Peyer's patch (tissue), 4 donors: ENCODE results near the gene TTLL5. TPM values are rescaled to one million over a fixed set of nuclear protein-coding genes. Genes with fewer than 3 reads are reported as not detected.

Experiments used
- DNase-seq, 3 donors: peaks; one replicate each; pipeline ENCODE4 v3.0.0-alpha.2; 2017 to 2019
- H3K27ac ChIP-seq, 4 donors: fragments of 200-600 bp; sonication (generic); one replicate each; pipeline ENCODE4 v1.5.1; 2016 to 2019
- H3K27me3 ChIP-seq, 2 donors: fragments of 200-600 bp; sonication (generic); one replicate each; pipeline ENCODE4 v1.5.1; 2019
- H3K36me3 ChIP-seq, 3 donors: fragments of 200-600 bp; sonication (generic); one replicate each; pipeline ENCODE4 v1.5.1; 2016 to 2019
- H3K4me1 ChIP-seq, 4 donors: fragments of 200-600 bp; sonication (generic); one replicate each; pipeline ENCODE4 v1.5.1; 2016 to 2019
- H3K4me3 ChIP-seq, 4 donors: fragments of 200-600 bp; sonication (generic); 1 replicate in 3 of 4; 2 replicates in 1 of 4; pipeline ENCODE4 v1.5.1; 2016 to 2019; ENCODE audit warnings: mild to moderate bottlenecking in 1 of 4
- H3K9me3 ChIP-seq, 4 donors: fragments of 200-600 bp; sonication (generic); one replicate each; pipeline ENCODE4 v1.5.1; 2016 to 2019; ENCODE audit warnings: mild to moderate bottlenecking in 1 of 4
- POLR2A ChIP-seq, 2 donors: fragments of 450-650 bp; IDR thresholded peaks; one replicate each; pipeline ENCODE4 v1.5.1; 2017; ENCODE audit warnings: antibody characterized with exemption in 2 of 2, mild to moderate bottlenecking in 2 of 2, moderate library complexity in 2 of 2
- total RNA-seq, 4 donors: library from RNA; depleted of rRNA; stranded (reverse); fragments of >200 nt; gene quantifications; one replicate each; pipeline ENCODE4 v1.1.0, GENCODE V29; 2016
- TF ChIP-seq, protein P1 (sequence below), 6 experiments: fragments of 450-650 bp in 4 of 6; fragments of 200-600 bp in 2 of 6; sonication (generic) in 1 of 6; IDR thresholded peaks; one replicate each; pipeline ENCODE4 v1.5.1; 2017 to 2019; ENCODE audit warnings: antibody characterized with exemption in 6 of 6, mild to moderate bottlenecking in 3 of 6, moderate library complexity in 1 of 6

TTLL5 gene
- total RNA-seq, 4 donors from 2014 or later = 33.6 to 82.5 (median 46.4) TPM

DNA sequence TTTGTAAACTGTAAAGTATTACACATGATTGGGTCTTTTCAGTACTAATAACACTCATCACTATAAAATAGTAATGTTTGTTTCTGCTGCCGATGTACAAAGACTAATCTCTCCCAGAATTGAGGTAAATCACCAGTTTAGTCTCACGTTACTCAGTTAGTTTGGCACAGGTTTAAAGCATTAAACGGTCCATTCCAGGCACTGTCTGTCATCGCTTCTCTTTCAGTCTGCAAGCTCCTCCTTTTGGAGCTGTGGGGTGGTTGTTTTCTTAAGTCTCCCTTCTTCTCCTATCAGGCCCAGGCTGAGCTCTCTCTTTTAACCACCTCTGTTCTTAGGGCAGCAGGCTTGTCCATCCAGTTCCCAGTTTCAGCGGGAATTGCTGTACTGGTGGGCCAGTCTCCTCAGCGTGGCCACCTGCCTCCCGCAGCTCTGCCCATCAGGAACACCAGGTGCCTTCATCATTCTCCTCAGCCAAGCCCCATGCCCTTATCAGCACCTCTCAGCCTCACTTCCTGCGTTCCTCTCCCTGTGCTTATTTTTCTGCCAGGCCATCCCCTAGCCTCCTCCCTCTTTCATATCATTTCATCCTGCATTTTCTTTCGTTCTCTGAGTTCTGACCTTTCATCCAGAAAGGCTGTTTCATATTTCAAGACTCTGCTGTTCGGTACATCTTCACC is 171.7 kb downstream of the TTLL5 start:
- no peak for DNase-seq
- H3K9me3 ChIP-seq = no peaks in the 10 kb centered on the region
- no peaks in the 10 kb centered on the region for H3K27me3 ChIP-seq
- H3K27ac ChIP-seq = no peak overlapping the region
- H3K4me1 ChIP-seq = peaks cover 0 to 8% (median 0%) of the 10 kb centered on the region in 4 donors
- TF ChIP-seq, protein P1, sequence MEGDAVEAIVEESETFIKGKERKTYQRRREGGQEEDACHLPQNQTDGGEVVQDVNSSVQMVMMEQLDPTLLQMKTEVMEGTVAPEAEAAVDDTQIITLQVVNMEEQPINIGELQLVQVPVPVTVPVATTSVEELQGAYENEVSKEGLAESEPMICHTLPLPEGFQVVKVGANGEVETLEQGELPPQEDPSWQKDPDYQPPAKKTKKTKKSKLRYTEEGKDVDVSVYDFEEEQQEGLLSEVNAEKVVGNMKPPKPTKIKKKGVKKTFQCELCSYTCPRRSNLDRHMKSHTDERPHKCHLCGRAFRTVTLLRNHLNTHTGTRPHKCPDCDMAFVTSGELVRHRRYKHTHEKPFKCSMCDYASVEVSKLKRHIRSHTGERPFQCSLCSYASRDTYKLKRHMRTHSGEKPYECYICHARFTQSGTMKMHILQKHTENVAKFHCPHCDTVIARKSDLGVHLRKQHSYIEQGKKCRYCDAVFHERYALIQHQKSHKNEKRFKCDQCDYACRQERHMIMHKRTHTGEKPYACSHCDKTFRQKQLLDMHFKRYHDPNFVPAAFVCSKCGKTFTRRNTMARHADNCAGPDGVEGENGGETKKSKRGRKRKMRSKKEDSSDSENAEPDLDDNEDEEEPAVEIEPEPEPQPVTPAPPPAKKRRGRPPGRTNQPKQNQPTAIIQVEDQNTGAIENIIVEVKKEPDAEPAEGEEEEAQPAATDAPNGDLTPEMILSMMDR (IDR thresholded peaks at IDR 0.05) = no peak
- no peak for TF ChIP-seq POLR2A (IDR thresholded peaks at IDR 0.05)
- no peaks in the 10 kb centered on the region for H3K36me3 ChIP-seq
- no peak overlapping the region for H3K4me3 ChIP-seq

DNA sequence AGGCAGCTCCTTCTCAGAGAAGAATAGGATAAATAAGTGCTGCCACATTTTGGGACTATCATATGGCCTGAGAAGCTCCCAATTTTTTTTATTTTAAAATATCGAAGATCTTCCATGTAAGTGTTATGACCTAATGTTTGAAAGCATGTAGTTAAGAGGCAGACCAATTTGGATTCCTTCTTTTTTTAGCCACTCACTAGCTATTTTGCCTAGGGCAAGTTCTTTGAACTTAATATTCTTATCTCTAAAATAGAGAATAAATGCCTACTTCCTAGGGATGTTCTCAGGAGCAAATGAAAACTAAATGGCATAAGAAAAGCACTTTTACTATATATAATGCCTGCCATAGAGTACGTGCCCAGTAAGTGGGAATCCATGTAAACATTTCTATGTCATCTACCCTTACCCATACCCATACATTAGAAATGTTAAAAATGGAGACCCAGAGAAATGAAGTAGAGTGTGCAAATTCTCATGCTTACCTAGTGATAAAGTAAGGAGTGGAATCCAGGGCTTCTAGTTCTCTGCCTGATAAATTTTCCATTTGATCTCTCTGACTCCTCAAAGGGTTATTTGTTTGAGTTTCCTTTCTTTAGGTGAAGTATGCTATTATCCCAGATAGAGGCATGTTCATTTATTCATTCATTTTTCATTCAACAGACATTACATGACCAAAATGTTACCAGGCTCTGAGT is 172.4 kb downstream of the TTLL5 start:
- Histone ChIP-seq H3K27ac (no peak overlapping the region), H3K4me1 (peaks cover 0 to 8% (median 0%) of the 10 kb centered on the region in 4 donors), H3K36me3 (no peaks in the 10 kb centered on the region), H3K4me3 (no peak overlapping the region), H3K9me3 (no peaks in the 10 kb centered on the region), H3K27me3 (no peaks in the 10 kb centered on the region)
- no peak for TF ChIP-seq POLR2A (IDR thresholded peaks at IDR 0.05)
- TF ChIP-seq, protein P1 (IDR thresholded peaks at IDR 0.05) = no peak
- DNase-seq = no peak

DNA sequence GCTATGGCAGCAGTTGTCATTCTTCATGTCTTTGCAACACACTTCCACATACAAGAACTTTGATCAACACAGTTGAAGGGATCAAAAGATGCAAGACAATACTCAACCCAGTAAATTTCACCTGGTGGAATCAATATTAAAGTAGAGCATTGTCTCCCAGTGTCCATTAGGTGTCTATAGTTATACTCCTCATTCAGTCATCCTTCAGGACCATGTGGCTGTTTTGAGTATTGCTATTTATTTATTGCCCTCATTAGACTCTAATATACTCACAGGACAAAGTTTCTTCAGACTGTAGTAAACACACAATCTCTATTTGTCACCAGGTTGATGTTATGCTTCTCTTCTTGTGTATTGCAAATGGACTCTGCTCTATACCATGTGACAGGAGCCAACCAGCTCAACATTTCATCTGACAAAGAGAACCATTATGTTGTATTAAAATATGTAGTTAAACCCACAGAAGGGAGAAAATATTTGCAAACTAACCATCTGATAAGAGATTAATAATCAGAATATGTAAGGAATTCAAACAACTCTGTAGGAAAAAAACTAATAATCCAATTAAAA is 174.2 kb downstream of the TTLL5 start:
- H3K4me1 ChIP-seq = peaks cover 0 to 8% (median 0%) of the 10 kb centered on the region in 4 donors
- no peaks in the 10 kb centered on the region for H3K36me3 ChIP-seq
- H3K4me3 ChIP-seq = no peak overlapping the region
- TF ChIP-seq, protein P1 (IDR thresholded peaks at IDR 0.05) = peak in 4 of 6 experiments; percentile 4 to 44 (median 19)
- no peak for TF ChIP-seq POLR2A (IDR thresholded peaks at IDR 0.05)
- no peak for DNase-seq
- no peaks in the 10 kb centered on the region for H3K27me3 ChIP-seq
- H3K9me3 ChIP-seq = no peaks in the 10 kb centered on the region
- H3K27ac ChIP-seq = no peak overlapping the region

DNA sequence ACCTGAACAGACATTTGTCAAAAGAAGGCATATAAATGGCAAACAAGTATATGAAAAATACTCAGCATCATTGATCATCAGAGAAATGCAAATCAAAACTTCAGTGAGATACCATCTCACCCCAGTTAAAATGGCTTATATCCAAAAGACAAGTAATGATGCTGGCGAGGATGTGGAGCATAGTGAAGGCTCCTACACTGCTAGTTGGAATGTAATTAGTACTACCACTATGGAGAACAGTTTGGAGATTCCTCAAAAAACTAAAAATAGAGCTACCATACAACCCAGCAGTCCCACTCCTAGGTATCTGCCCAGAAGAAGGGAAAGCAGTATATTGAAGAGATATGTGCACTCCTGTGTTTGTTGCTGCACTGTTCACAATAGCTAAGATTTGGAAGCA is 174.7 kb downstream of the TTLL5 start:
- no peaks in the 10 kb centered on the region for H3K9me3 ChIP-seq
- no peaks in the 10 kb centered on the region for H3K27me3 ChIP-seq
- no peak overlapping the region for H3K4me3 ChIP-seq
- TF ChIP-seq POLR2A (IDR thresholded peaks at IDR 0.05) = no peak
- TF ChIP-seq, protein P1 (IDR thresholded peaks at IDR 0.05) = no peak
- H3K4me1 ChIP-seq = peaks cover 0 to 8% (median 0%) of the 10 kb centered on the region in 4 donors
- no peaks in the 10 kb centered on the region for H3K36me3 ChIP-seq
- DNase-seq = no peak
- H3K27ac ChIP-seq = no peak overlapping the region

DNA sequence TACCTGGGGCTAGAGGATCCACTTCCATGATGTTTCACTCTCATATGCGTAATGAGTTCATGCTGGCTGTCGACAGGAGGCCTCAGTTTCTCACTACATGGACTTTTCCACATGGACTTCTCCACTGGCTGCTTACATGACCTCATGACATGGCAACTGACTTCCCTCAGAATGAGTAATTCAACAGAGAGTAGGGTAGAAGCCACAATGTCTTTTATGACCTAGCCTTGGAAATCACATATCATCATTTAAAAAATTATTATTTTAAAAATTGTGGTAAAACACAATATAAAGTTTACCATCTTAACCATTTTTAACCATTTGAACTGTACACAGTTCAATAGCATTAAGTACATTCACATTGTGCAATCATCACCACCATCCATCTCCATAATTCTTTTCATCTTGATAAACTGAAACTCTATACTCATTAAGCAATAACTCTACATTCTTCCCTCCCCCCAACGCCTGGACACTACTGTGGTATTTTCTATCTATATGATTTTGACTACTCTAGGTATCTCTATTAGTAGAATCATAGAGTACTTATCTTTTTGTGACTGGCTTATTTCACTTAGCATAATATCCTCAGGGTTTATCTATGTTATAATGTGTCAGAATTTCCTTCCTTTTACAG is 176.2 kb downstream of the TTLL5 start:
- no peak for DNase-seq
- no peak for TF ChIP-seq POLR2A (IDR thresholded peaks at IDR 0.05)
- TF ChIP-seq, protein P1 (IDR thresholded peaks at IDR 0.05) = no peak
- no peak overlapping the region for H3K4me3 ChIP-seq
- H3K27ac ChIP-seq = no peak overlapping the region
- H3K4me1 ChIP-seq = peaks cover 0 to 2% (median 0%) of the 10 kb centered on the region in 4 donors
- no peaks in the 10 kb centered on the region for H3K36me3 ChIP-seq
- no peaks in the 10 kb centered on the region for H3K9me3 ChIP-seq
- H3K27me3 ChIP-seq = no peaks in the 10 kb centered on the region
